GM10266 (cell line): Measurements from ENCODE around the gene COL11A2.

ENCODE experiments used
- DNase-seq: peaks from one replicate; pipeline ENCODE4 v3.0.0; 2012; ENCODE audit errors: extremely low spot score
- CTCF ChIP-seq: IDR thresholded peaks from 2 replicates; pipeline ENCODE4 v1.5.1; 2012; ENCODE audit warnings: mild to moderate bottlenecking, low read depth; ENCODE audit not compliant: control insufficient read depth, insufficient read depth; ENCODE audit errors: missing control alignments

The COL11A2 gene

DNA sequence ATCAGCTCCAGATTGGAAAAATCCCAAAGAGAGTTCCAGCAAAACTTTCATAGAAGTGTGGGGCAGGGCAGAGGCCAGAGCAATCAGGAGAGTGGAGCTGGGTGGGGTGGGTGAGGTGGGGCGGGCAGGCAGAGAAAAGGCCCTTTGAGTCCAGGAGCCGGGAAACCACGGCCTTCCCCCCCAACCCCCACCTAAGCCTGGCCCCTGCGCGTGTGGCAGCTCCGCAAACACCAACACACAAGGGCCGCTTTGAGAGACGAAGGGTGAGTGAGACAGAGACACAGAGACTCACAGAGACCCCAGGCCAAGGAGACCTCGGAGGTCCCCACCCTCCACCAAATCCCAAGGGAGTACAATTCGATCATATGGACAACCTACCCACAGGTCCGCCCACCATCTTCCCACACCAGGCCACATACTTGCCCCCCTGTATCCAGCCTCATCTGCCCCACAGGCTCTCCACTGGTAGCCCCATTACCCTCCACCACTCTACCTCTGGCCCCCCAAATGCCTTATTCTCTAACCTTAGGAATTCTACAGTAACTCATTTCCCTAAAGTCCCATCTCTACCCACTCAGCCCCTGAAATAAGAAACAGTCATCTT, 1.7 kb downstream of the COL11A2 start:
- DNase-seq, result no peak
- no peak for TF ChIP-seq CTCF

DNA sequence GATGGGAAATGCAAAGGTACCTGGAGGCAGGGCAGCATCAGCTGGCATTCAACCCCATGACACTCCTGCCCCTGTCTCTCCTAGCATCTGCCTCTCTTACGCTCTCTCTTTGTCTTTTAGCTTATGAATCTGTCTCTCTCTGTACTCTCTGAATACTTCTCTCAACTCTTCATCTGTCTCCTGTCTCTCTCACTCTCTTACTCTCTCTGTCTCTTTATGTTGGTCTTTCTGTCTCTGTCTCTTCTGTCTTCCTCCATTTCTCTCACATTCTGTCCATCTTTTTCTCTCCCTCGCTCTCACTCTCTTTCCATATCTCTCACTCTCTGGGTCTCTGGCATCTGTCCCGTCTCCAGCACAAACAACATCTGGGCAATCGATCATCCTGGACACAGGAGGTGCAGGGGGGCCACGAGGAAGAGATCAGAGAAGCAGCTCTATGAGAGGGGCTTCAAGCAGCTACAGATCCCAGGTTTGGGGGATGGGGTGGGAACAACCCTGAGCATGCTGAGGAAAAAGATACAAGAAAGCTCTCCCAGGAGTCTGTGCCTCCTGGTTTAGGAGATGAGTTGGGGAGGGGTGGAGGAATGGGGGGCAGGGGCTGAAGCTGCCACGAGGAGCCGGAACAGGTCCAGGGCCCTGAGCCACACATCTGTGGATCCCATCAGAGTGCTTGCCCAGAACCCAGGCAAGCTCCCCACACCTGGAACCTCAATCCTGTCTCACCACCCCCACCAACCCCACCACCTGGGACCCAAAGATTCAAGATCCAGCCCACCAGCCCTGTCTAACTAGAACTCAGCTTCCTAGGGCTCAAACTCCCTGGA, 2.4 kb downstream of the COL11A2 start:
- no peak for DNase-seq
- no peak for TF ChIP-seq CTCF

- TF ChIP-seq CTCF, result no peak
- no peak for DNase-seq
Measured at GRCh38 chr6:33189164-33189563, 3.1 kb downstream of the COL11A2 start.

DNA sequence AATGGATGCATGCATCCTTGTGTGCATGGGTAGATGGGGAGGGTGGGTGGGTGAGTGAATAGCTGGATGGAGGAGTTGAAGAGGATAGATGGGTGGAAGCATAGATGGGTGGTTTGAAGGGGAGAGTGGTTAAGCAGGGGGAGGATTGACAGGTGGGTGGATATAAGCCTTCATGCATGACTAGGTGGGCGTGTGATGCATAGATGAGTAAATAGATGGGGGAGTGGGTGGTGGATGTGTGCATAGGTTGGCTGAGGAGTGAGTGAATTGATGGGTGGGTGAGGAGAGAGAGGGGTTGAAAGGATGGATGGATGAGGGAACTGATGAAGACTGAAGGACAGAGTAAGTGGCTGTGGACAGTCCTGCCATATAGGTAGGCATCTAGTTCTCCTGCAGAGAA, 4.5 kb downstream of the COL11A2 start:
- TF ChIP-seq CTCF, result no peak
- no peak for DNase-seq

DNA sequence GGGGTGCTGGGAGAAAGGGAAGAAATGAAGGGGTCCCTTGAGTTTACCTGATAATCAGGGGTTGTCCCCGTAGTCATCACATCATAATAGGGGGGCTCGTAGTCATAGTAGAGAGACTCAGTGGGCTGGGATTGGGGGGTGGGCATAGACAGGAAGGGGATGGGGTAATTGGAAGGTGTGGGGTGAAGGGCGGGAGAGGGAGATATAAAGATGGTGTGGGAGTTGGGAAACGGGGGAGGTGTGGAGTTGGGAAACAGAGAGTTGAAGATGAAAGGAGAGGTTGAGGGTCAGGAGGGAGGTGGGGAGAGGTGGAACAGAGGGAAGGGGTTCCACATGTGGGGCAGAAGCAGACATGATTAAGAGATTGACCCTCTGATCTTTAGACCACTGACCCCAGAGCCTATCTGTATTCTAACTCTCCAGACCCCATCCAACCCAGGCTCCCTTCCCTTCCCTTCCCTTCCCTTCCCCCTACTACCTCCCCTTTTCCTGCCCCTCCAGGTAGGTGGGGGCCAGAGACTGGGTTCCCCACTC, 6.5 kb downstream of the COL11A2 start:
- no peak for TF ChIP-seq CTCF
- no peak for DNase-seq

- TF ChIP-seq CTCF, result no peak
- no peak for DNase-seq
Measured at GRCh38 chr6:33185190-33185589, 7.1 kb downstream of the COL11A2 start.
